ENCODE data around the gene PKHD1. TPM values are rescaled to one million over a fixed set of nuclear protein-coding genes. Genes with fewer than 3 reads are reported as not detected.

Gene PKHD1
- total and polyA plus RNA-seq, 2 experiments from 2014 or later, result 0.47 to 3.3 TPM

DNA sequence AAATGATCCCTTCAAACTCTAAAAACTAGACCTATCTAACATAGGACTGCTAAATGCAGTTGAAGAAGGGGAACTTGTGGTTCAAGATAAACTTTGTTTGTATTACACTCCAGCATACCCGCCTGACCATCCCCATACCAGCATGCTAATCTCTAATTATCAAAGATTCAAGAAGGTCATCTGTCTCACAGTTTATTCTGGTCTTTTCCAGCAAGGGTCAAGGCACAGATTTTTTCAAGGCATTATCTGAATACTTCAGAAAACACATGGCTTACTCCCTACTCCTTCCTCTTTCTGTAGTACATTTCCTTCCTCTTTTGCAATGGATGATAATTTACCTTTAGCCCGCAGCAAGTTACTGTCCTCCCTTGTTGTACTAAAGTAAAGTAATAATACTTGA is 174.1 kb downstream of the PKHD1 start:
- DNase-seq (ENCODE audit: low spot score), result no peak
- Histone ChIP-seq H2AFZ (no peak overlapping the region), H3K27ac (no peak overlapping the region), H3K4me3 (no peak overlapping the region), H3K27me3 (no peaks in the 10 kb centered on the region), H3K79me2 (no peaks in the 10 kb centered on the region), H3K4me2 (no peak overlapping the region), H3K4me1 (ENCODE audit: insufficient read depth) (no peaks in the 10 kb centered on the region), H3K36me3 (replicated peaks; ENCODE audit: insufficient read depth, low read depth) (no peaks in the 10 kb centered on the region), H3K9me3 (ENCODE audit: low read depth) (no peaks in the 10 kb centered on the region), H3K9me2 (replicated peaks; ENCODE audit: insufficient read depth) (no peaks in the 10 kb centered on the region), H4K20me1 (ENCODE audit: insufficient read depth, poor library complexity, severe bottlenecking) (no peaks in the 10 kb centered on the region)
- WGBS (ENCODE audit: low lambda C conversion rate, missing lambda C conversion rate), result 72% methylated on average over 2 of the region's 2 CpGs
- TF ChIP-seq EZH2phosphoT487 (IDR thresholded peaks at IDR 0.05; ENCODE audit: low read depth, severe bottlenecking, unreplicated experiment) (no peak), EZH2 (IDR thresholded peaks at IDR 0.05; ENCODE audit: borderline replicate concordance) (no peak)
- TF ChIP-seq, protein P1, sequence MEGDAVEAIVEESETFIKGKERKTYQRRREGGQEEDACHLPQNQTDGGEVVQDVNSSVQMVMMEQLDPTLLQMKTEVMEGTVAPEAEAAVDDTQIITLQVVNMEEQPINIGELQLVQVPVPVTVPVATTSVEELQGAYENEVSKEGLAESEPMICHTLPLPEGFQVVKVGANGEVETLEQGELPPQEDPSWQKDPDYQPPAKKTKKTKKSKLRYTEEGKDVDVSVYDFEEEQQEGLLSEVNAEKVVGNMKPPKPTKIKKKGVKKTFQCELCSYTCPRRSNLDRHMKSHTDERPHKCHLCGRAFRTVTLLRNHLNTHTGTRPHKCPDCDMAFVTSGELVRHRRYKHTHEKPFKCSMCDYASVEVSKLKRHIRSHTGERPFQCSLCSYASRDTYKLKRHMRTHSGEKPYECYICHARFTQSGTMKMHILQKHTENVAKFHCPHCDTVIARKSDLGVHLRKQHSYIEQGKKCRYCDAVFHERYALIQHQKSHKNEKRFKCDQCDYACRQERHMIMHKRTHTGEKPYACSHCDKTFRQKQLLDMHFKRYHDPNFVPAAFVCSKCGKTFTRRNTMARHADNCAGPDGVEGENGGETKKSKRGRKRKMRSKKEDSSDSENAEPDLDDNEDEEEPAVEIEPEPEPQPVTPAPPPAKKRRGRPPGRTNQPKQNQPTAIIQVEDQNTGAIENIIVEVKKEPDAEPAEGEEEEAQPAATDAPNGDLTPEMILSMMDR (IDR thresholded peaks at IDR 0.05; ENCODE audit: poor library complexity), result no peak

DNA sequence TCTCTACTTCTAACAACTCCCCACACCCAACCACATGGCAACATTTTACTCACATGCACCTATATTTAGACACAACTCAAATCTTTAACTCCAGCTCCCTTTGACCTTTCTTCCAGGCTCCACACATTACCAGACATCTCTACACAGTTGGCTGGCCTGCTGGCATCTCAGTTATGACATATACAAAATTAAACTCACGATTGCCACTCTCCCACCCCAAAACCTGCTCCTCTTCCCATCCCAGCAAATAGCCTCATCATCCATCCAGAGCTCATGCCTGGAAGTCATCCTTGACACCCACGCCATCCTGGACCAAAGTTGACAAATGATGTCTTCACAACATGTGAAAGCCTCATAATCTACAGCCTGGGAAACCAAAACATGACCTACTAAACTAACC is 176.6 kb downstream of the PKHD1 start:
- Histone ChIP-seq H3K9me2 (replicated peaks; ENCODE audit: insufficient read depth) (no peaks in the 10 kb centered on the region), H3K27ac (no peak overlapping the region), H3K9me3 (ENCODE audit: low read depth) (no peaks in the 10 kb centered on the region), H4K20me1 (ENCODE audit: insufficient read depth, poor library complexity, severe bottlenecking) (no peaks in the 10 kb centered on the region), H3K36me3 (replicated peaks; ENCODE audit: insufficient read depth, low read depth) (no peaks in the 10 kb centered on the region), H3K4me3 (no peak overlapping the region), H2AFZ (no peak overlapping the region), H3K4me1 (ENCODE audit: insufficient read depth) (no peaks in the 10 kb centered on the region), H3K27me3 (no peaks in the 10 kb centered on the region), H3K79me2 (no peaks in the 10 kb centered on the region), H3K4me2 (no peak overlapping the region)
- DNase-seq (ENCODE audit: low spot score), result no peak
- TF ChIP-seq, protein P1 (IDR thresholded peaks at IDR 0.05; ENCODE audit: poor library complexity), result no peak
- TF ChIP-seq EZH2phosphoT487 (IDR thresholded peaks at IDR 0.05; ENCODE audit: low read depth, severe bottlenecking, unreplicated experiment), result no peak
- no peak for TF ChIP-seq EZH2 (IDR thresholded peaks at IDR 0.05; ENCODE audit: borderline replicate concordance)
- WGBS (ENCODE audit: low lambda C conversion rate, missing lambda C conversion rate), result 86% methylated on average over 2 of the region's 2 CpGs

DNA sequence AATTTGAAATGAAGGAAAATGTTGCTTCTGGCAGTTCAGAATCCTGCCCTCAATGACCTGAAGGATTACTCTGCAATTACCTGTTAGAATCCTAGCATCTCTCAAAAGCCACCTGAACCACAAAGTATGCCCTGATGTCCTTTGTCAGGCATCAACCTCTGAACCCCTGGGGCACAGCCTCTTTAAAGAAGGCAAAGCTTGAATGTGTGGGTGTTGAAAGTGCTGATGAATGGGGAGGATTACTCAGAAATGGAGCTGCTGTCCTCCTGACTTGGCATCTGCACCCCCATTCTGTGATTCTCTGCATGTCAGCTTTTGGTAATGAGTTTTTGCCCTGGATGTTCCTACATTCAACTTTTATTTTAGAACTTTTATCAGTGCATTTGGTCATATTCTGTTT is 179.2 kb downstream of the PKHD1 start:
- Histone ChIP-seq H3K9me3 (ENCODE audit: low read depth) (no peaks in the 10 kb centered on the region), H3K4me3 (no peak overlapping the region), H3K79me2 (no peaks in the 10 kb centered on the region), H3K9me2 (replicated peaks; ENCODE audit: insufficient read depth) (no peaks in the 10 kb centered on the region), H4K20me1 (ENCODE audit: insufficient read depth, poor library complexity, severe bottlenecking) (no peaks in the 10 kb centered on the region), H2AFZ (no peak overlapping the region), H3K27ac (no peak overlapping the region), H3K27me3 (no peaks in the 10 kb centered on the region), H3K36me3 (replicated peaks; ENCODE audit: insufficient read depth, low read depth) (no peaks in the 10 kb centered on the region), H3K4me2 (no peak overlapping the region), H3K4me1 (ENCODE audit: insufficient read depth) (no peaks in the 10 kb centered on the region)
- TF ChIP-seq, protein P1 (IDR thresholded peaks at IDR 0.05; ENCODE audit: poor library complexity), result no peak
- no peak for DNase-seq (ENCODE audit: low spot score)

Data from hepatocyte (in vitro differentiated cells).